GM12891 (cell line): ENCODE results near the gene RGS16.

ENCODE experiments used
- PAX5 ChIP-seq: IDR thresholded peaks from 2 replicates; pipeline ENCODE4 v1.6.1; 2011; ENCODE audit warnings: low read length, moderate library complexity, mild to moderate bottlenecking; ENCODE audit not compliant: insufficient read depth, severe bottlenecking
- POLR2A ChIP-seq: IDR thresholded peaks from 2 replicates; pipeline ENCODE4 v1.6.1; 2011; ENCODE audit warnings: low read depth, low read length, control low read depth
- POLR2AphosphoS5 ChIP-seq: IDR thresholded peaks from 2 replicates; pipeline ENCODE4 v1.6.1; 2011; ENCODE audit warnings: low read depth, low read length, control low read depth
- SPI1 ChIP-seq: IDR thresholded peaks from 2 replicates; pipeline ENCODE4 v1.6.1; 2011; ENCODE audit warnings: low read depth, low read length, control low read depth
- TAF1 ChIP-seq: IDR thresholded peaks from 2 replicates; pipeline ENCODE4 v1.6.1; 2011; ENCODE audit warnings: low read depth, low read length, control low read depth

GRCh38 chr1:182567629-182568028 lies 36.6 kb downstream of the RGS16 start:
- no peak for TF ChIP-seq TAF1
- no peak for TF ChIP-seq POLR2A
- TF ChIP-seq POLR2AphosphoS5, result no peak
- TF ChIP-seq PAX5, result no peak
- TF ChIP-seq SPI1, result no peak
